Progenitor cell of endocrine pancreas (in vitro differentiated cells): ENCODE results near the gene NAPB. TPM values are rescaled to one million over a fixed set of nuclear protein-coding genes. Genes with fewer than 3 reads are reported as not detected.

ENCODE experiments used
- DNase-seq: peaks from one replicate; pipeline ENCODE4 v3.0.0; 2021; ENCODE audit warnings: low spot score; ENCODE audit not compliant: unreplicated experiment
- H3K27ac Mint-ChIP-seq: 2 replicates; pipeline ENCODE4 v1.8.0; 2021; ENCODE audit warnings: mild to moderate bottlenecking, moderate library complexity, mixed read lengths
- H3K27me3 Mint-ChIP-seq: 2 replicates; pipeline ENCODE4 v1.8.0; 2021; ENCODE audit warnings: mixed read lengths
- H3K36me3 Mint-ChIP-seq: 2 replicates; pipeline ENCODE4 v1.8.0; 2022; ENCODE audit warnings: mixed read lengths; ENCODE audit not compliant: insufficient read depth
- H3K4me1 Mint-ChIP-seq: 2 replicates; pipeline ENCODE4 v1.8.0; 2021; ENCODE audit warnings: low read depth, mixed read lengths
- H3K4me3 Mint-ChIP-seq: 2 replicates; pipeline ENCODE4 v1.8.0; 2021; ENCODE audit warnings: low read depth, mild to moderate bottlenecking, moderate library complexity, mixed read lengths
- H3K9me3 Mint-ChIP-seq: 2 replicates; pipeline ENCODE4 v1.8.0; 2021; ENCODE audit warnings: low read depth, mixed read lengths
- total RNA-seq: library from RNA; stranded (reverse); gene quantifications from 2 replicates; pipeline ENCODE4 v1.2.1, GENCODE V29; 2021
- TF ChIP-seq, protein P1 (sequence below): fragments of 200-600 bp; sonication (generic); IDR thresholded peaks from one replicate; pipeline ENCODE4 v1.5.0; 2021; ENCODE audit warnings: antibody characterized with exemption, mild to moderate bottlenecking; ENCODE audit not compliant: unreplicated experiment

NAPB gene
- total RNA-seq, 1 donor from 2014 or later, result 22.2 TPM

DNA sequence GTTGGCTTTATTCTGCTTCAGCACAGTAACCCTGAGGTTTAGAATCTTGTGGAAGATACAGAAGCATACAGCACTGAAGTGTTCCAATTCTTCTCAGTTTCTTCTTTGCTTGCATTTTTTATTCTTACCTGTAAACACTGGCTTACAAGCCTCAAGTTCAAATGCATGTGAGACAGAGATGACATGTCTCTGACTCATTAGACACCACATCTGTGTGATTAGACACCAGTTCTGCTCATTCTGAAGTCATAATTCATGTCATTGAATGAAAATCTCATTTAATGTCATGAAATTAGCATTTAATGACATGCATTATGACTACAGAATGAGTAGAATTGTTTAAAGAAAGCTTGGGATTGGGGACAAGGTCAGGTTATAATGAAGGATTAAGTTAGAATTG, 53.5 kb downstream of the NAPB start:
- no peak overlapping the region for H3K4me3 Mint-ChIP-seq
- TF ChIP-seq, protein P1, sequence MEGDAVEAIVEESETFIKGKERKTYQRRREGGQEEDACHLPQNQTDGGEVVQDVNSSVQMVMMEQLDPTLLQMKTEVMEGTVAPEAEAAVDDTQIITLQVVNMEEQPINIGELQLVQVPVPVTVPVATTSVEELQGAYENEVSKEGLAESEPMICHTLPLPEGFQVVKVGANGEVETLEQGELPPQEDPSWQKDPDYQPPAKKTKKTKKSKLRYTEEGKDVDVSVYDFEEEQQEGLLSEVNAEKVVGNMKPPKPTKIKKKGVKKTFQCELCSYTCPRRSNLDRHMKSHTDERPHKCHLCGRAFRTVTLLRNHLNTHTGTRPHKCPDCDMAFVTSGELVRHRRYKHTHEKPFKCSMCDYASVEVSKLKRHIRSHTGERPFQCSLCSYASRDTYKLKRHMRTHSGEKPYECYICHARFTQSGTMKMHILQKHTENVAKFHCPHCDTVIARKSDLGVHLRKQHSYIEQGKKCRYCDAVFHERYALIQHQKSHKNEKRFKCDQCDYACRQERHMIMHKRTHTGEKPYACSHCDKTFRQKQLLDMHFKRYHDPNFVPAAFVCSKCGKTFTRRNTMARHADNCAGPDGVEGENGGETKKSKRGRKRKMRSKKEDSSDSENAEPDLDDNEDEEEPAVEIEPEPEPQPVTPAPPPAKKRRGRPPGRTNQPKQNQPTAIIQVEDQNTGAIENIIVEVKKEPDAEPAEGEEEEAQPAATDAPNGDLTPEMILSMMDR, result no peak
- no peaks in the 10 kb centered on the region for H3K9me3 Mint-ChIP-seq
- H3K36me3 Mint-ChIP-seq, result peaks cover 28% of the 10 kb centered on the region
- no peak for DNase-seq
- peaks cover 15% of the 10 kb centered on the region for H3K4me1 Mint-ChIP-seq
- no peaks in the 10 kb centered on the region for H3K27me3 Mint-ChIP-seq
- no peak overlapping the region for H3K27ac Mint-ChIP-seq

GRCh38 chr20:23366384-23366783, 54.9 kb downstream of the NAPB start:
- no peak for DNase-seq
- TF ChIP-seq, protein P1, result no peak
- no peaks in the 10 kb centered on the region for H3K9me3 Mint-ChIP-seq
- peak overlapping the region; percentile 25 for H3K27ac Mint-ChIP-seq
- no peak overlapping the region for H3K4me3 Mint-ChIP-seq
- H3K36me3 Mint-ChIP-seq, result peaks cover 23% of the 10 kb centered on the region
- H3K27me3 Mint-ChIP-seq, result no peaks in the 10 kb centered on the region
- peaks cover 17% of the 10 kb centered on the region for H3K4me1 Mint-ChIP-seq

DNA sequence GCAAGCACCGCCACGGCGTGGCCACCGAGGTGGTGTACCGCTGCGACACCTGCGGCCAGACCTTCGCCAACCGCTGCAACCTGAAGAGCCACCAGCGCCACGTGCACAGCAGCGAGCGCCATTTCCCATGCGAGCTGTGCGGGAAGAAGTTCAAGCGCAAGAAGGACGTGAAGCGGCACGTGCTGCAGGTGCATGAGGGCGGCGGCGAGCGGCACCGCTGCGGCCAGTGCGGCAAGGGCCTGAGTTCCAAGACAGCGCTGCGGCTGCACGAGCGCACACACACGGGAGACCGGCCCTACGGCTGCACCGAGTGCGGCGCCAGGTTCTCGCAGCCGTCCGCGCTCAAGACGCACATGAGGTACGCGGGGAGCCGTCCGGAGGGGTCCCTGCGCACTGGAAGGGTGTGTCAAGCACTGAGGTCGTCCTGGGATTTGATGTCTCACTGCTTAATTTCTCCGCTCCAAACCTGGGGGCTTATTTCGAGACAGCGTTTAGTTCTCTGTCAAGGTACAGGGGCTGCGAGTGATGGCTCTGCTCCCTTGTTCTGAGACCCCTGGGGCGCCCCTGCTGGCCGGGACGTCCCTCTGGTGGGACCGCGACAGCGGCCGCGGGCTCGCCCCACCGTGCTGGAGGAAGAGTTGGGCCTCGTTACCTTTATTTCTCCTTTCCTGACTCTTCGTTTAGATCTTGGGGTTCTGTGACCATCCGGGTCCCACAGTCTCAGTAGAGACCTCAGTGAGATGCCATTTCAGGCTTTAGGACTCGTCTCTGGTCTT, 55.7 kb downstream of the NAPB start:
- TF ChIP-seq, protein P1, result no peak
- peaks cover 21% of the 10 kb centered on the region for H3K4me1 Mint-ChIP-seq
- H3K9me3 Mint-ChIP-seq, result no peaks in the 10 kb centered on the region
- DNase-seq, result no peak
- H3K27me3 Mint-ChIP-seq, result no peaks in the 10 kb centered on the region
- H3K27ac Mint-ChIP-seq, result peak overlapping the region; percentile 87
- peaks cover 19% of the 10 kb centered on the region for H3K36me3 Mint-ChIP-seq
- peak overlapping the region; percentile 44 for H3K4me3 Mint-ChIP-seq

DNA sequence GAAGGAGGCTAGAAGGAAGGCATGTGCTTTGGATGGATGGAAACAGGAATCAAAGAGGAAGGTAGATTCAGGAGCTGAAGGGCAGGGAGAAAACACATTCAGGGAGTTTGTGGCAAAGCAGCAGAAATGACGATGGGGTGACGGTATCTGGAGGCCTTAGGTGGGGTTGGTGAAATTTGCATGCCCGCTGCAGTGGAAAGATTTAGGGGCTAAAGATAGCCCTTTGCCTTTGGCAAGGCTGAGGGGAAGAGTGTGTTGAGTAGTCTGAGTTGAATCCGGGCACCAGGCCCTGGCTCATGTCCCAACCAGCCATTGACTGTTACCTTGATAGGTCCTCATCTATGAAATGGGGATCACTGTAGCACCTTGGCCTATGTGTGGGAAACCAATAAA, 58.0 kb downstream of the NAPB start:
- peak overlapping the region; percentile 94 for H3K4me3 Mint-ChIP-seq
- no peaks in the 10 kb centered on the region for H3K9me3 Mint-ChIP-seq
- H3K27ac Mint-ChIP-seq, result peak overlapping the region; percentile 99
- no peak for DNase-seq
- H3K36me3 Mint-ChIP-seq, result peaks cover 13% of the 10 kb centered on the region
- H3K27me3 Mint-ChIP-seq, result no peaks in the 10 kb centered on the region
- TF ChIP-seq, protein P1, result no peak
- peaks cover 36% of the 10 kb centered on the region for H3K4me1 Mint-ChIP-seq

- Mint-ChIP-seq H3K4me1 (peaks cover 37% of the 10 kb centered on the region), H3K4me3 (peak overlapping the region; percentile 94), H3K27ac (peak overlapping the region; percentile 99), H3K9me3 (no peaks in the 10 kb centered on the region), H3K27me3 (no peaks in the 10 kb centered on the region), H3K36me3 (peaks cover 13% of the 10 kb centered on the region)
- DNase-seq, result no peak
- TF ChIP-seq, protein P1, result no peak
Observed at GRCh38 chr20:23362392-23363256, 58.7 kb downstream of the NAPB start.
